SK-N-SH (cell line): ENCODE measurements around the gene HAND2. TPM values are rescaled to one million over a fixed set of nuclear protein-coding genes. Genes with fewer than 3 reads are reported as not detected.
A peak's percentile ranks its signal among the peaks of the same experiment; 100 is the strongest.

ENCODE experiments used
- CTCF ChIA-PET: fragments of 300-600, 350-600 bp; formaldehyde crosslinking; extraction: SDS; loops from one replicate; lab custom pipeline; 2021; lab: Yijun Ruan, JAX
- POLR2A ChIA-PET: fragments of 350-600 bp; sonication (Branson Sonifier 250); formaldehyde crosslinking; extraction: SDS; loops from one replicate; lab custom pipeline; 2020; ENCODE audit warnings: antibody characterized with exemption, inconsistent platforms; lab: Yijun Ruan, JAX
- DNase-seq: peaks from one replicate; pipeline ENCODE4 v3.0.0; 2012
- H2AFZ ChIP-seq: fragments of 200-600 bp; sonication (generic); 2 replicates; pipeline ENCODE4 v1.8.1; 2016; ENCODE audit warnings: antibody characterized with exemption, mild to moderate bottlenecking, low read depth
- H3F3A ChIP-seq: fragments of 200-600 bp; sonication (generic); replicated peaks from 2 replicates; pipeline ENCODE3; 2016; ENCODE audit warnings: antibody characterized with exemption, mild to moderate bottlenecking; ENCODE audit not compliant: insufficient read depth
- H3K27ac ChIP-seq, 2 experiments: fragments of 200-500 bp in 1 of 2; fragments of 200-600 bp in 1 of 2; sonication (Bioruptor generic) in 1 of 2; sonication (generic), shearing (Covaris generic) in 1 of 2; 2 replicates each; pipeline versions ENCODE4 v1.5.1 to v1.6.1; 2014 to 2016; ENCODE audit warnings: low read depth in 2 of 2, inconsistent platforms in 1 of 2, low read length in 1 of 2, mild to moderate bottlenecking in 1 of 2, mixed read lengths in 1 of 2
- H3K27me3 ChIP-seq: fragments of 200-600 bp; sonication (generic), shearing (Covaris generic); 2 replicates; pipeline ENCODE4 v1.6.1; 2016; ENCODE audit warnings: mixed run types; ENCODE audit not compliant: insufficient read depth
- H3K36me3 ChIP-seq, 2 experiments: fragments of 200-500 bp in 1 of 2; fragments of 200-600 bp in 1 of 2; sonication (Bioruptor generic) in 1 of 2; sonication (generic) in 1 of 2; replicated peaks in 1 of 2; 2 replicates each; pipeline versions ENCODE3 to v1.5.1; 2014 to 2016; ENCODE audit warnings: low read length in 1 of 2, mild to moderate bottlenecking in 1 of 2; ENCODE audit not compliant: insufficient read depth in 2 of 2, control insufficient read depth in 1 of 2
- H3K4me1 ChIP-seq, 2 experiments: fragments of 200-500 bp in 1 of 2; fragments of 200-600 bp in 1 of 2; sonication (Bioruptor generic) in 1 of 2; sonication (generic), shearing (Covaris generic) in 1 of 2; 2 replicates each; pipeline versions ENCODE4 v1.5.1 to v1.6.1; 2014 to 2016; ENCODE audit warnings: low read depth in 1 of 2, low read length in 1 of 2, mixed run types in 1 of 2; ENCODE audit not compliant: insufficient read depth in 2 of 2, control insufficient read depth in 1 of 2
- H3K4me2 ChIP-seq: fragments of 200-600 bp; sonication (generic), shearing (Covaris generic); 2 replicates; pipeline ENCODE4 v1.6.1; 2017; ENCODE audit warnings: mixed run types
- H3K4me3 ChIP-seq, 2 experiments: fragments of 200-500 bp in 1 of 2; fragments of 200-600 bp in 1 of 2; sonication (Bioruptor generic) in 1 of 2; sonication (generic), shearing (Covaris generic) in 1 of 2; 2 replicates each; pipeline versions ENCODE4 v1.5.1 to v1.8.1; 2014 to 2016; ENCODE audit warnings: low read depth in 2 of 2, inconsistent platforms in 1 of 2, low read length in 1 of 2, mild to moderate bottlenecking in 1 of 2, mixed read lengths in 1 of 2, moderate library complexity in 1 of 2
- H3K79me2 ChIP-seq: fragments of 200-600 bp; sonication (generic); 2 replicates; pipeline ENCODE4 v1.8.1; 2017; ENCODE audit warnings: mild to moderate bottlenecking; ENCODE audit not compliant: insufficient read depth
- H3K9ac ChIP-seq: fragments of 200-600 bp; sonication (generic); 2 replicates; pipeline ENCODE4 v1.6.1; 2017; ENCODE audit warnings: mixed run types
- H3K9me2 ChIP-seq: fragments of 200-600 bp; sonication (generic); 2 replicates; pipeline ENCODE4 v1.6.1; 2017; ENCODE audit warnings: mixed run types
- H3K9me3 ChIP-seq: fragments of 200-600 bp; sonication (generic); 2 replicates; pipeline ENCODE4 v1.6.1; 2017; ENCODE audit warnings: mixed run types, mild to moderate bottlenecking, moderate library complexity
- H4K20me1 ChIP-seq: fragments of 200-600 bp; sonication (generic); 2 replicates; pipeline ENCODE4 v1.6.1; 2017; ENCODE audit warnings: mild to moderate bottlenecking, mixed run types; ENCODE audit not compliant: insufficient read depth
- CHD2 ChIP-seq: fragments of 150-350 bp; IDR thresholded peaks from 2 replicates; pipeline ENCODE4 v1.6.1; 2018; ENCODE audit warnings: low read length; ENCODE audit not compliant: partially characterized antibody
- EP300 ChIP-seq, 2 experiments: IDR thresholded peaks; 2 replicates each; pipeline versions ENCODE4 v1.4.0 to v1.6.1; 2012; ENCODE audit warnings: borderline replicate concordance in 1 of 2, low read depth in 1 of 2, low read length in 1 of 2
- EZH2phosphoT487 ChIP-seq: fragments of 200-600 bp; sonication (generic); IDR thresholded peaks from 2 replicates; pipeline ENCODE4 v1.6.1; 2017; ENCODE audit warnings: low read depth, mixed run types, mild to moderate bottlenecking, antibody characterized with exemption, moderate library complexity, borderline replicate concordance
- FOSL2 ChIP-seq: IDR thresholded peaks from 2 replicates; pipeline ENCODE4 v1.4.0; 2012; ENCODE audit warnings: low read depth, mild to moderate bottlenecking, moderate library complexity, borderline replicate concordance
- GABPA ChIP-seq: IDR thresholded peaks from 2 replicates; pipeline ENCODE4 v1.4.0; 2012; ENCODE audit warnings: low read depth, mild to moderate bottlenecking
- GATA2 ChIP-seq: sonication (generic); formaldehyde crosslinking; IDR thresholded peaks from 2 replicates; pipeline ENCODE4 v1.5.0; 2020; ENCODE audit warnings: mild to moderate bottlenecking, missing genetic modification reagents
- IRF3 ChIP-seq: fragments of 150-350 bp; IDR thresholded peaks from 2 replicates; pipeline ENCODE4 v1.6.1; 2016; ENCODE audit warnings: mild to moderate bottlenecking, low read depth, low read length
- MXI1 ChIP-seq: IDR thresholded peaks from 2 replicates; pipeline ENCODE4 v1.6.1; 2012; ENCODE audit warnings: mild to moderate bottlenecking, low read depth, low read length, improper control_type of control experiment
- NFIC ChIP-seq: IDR thresholded peaks from 2 replicates; pipeline ENCODE4 v1.4.0; 2012; ENCODE audit warnings: borderline replicate concordance
- NRF1 ChIP-seq: IDR thresholded peaks from 2 replicates; pipeline ENCODE4 v1.6.1; 2012; ENCODE audit warnings: low read depth, mild to moderate bottlenecking, low read length
- POLR2AphosphoS5 ChIP-seq: IDR thresholded peaks from 2 replicates; pipeline ENCODE4 v1.6.1; 2012; ENCODE audit warnings: low read depth, low read length
- RAD21 ChIP-seq: IDR thresholded peaks from 2 replicates; pipeline ENCODE4 v1.6.1; 2012; ENCODE audit warnings: mild to moderate bottlenecking, low read length
- RXRA ChIP-seq: IDR thresholded peaks from 2 replicates; pipeline ENCODE4 v1.4.0; 2012; ENCODE audit warnings: low read depth, mild to moderate bottlenecking, borderline replicate concordance
- SIN3A ChIP-seq: IDR thresholded peaks from 2 replicates; pipeline ENCODE4 v1.6.1; 2012; ENCODE audit warnings: low read depth, mild to moderate bottlenecking, low read length, moderate library complexity, borderline replicate concordance
- SMC3 ChIP-seq: IDR thresholded peaks from 2 replicates; pipeline ENCODE4 v1.6.1; 2012; ENCODE audit warnings: low read depth, low read length, improper control_type of control experiment
- TAF1 ChIP-seq: IDR thresholded peaks from 2 replicates; pipeline ENCODE4 v1.6.1; 2012; ENCODE audit warnings: low read depth, mild to moderate bottlenecking, low read length, moderate library complexity, borderline replicate concordance
- TCF12 ChIP-seq: IDR thresholded peaks from 2 replicates; pipeline ENCODE4 v1.4.0; 2012
- TEAD4 ChIP-seq: IDR thresholded peaks from 2 replicates; pipeline ENCODE4 v1.4.0; 2012; ENCODE audit warnings: mild to moderate bottlenecking, borderline replicate concordance; ENCODE audit not compliant: insufficient read depth
- YY1 ChIP-seq: IDR thresholded peaks from 2 replicates; pipeline ENCODE4 v1.4.0; 2012; ENCODE audit warnings: low read depth, mild to moderate bottlenecking
- WGBS: methylation state at CpG from one replicate; pipeline ENCODE4 v1.1.6; 2017; ENCODE audit warnings: low lambda C conversion rate; 5-methylcytosine and 5-hydroxymethylcytosine counted together
- polyA plus RNA-seq, 3 experiments: library from polyadenylated mRNA; depleted of rRNA; stranded (reverse); fragments of >200 nt; gene quantifications; 2 replicates each; pipeline ENCODE4 v1.2.3, GENCODE V29; 2012
- TF ChIP-seq, protein P1 (sequence below): IDR thresholded peaks from 2 replicates; pipeline ENCODE4 v1.4.0; 2012; ENCODE audit warnings: low read depth, borderline replicate concordance
- TF ChIP-seq, protein P2 (sequence below): fragments of 150-350 bp; IDR thresholded peaks from 2 replicates; pipeline ENCODE4 v1.6.1; 2017; ENCODE audit warnings: antibody characterized with exemption, low read length, low read depth, borderline replicate concordance
- TF ChIP-seq, protein P3 (sequence below): IDR thresholded peaks from 2 replicates; pipeline ENCODE4 v1.4.0; 2012; ENCODE audit warnings: low read depth, borderline replicate concordance
- TF ChIP-seq, protein P4 (sequence below): IDR thresholded peaks from 2 replicates; pipeline ENCODE4 v1.6.1; 2012; ENCODE audit warnings: mild to moderate bottlenecking, low read depth, low read length, moderate library complexity

The HAND2 gene
- polyA plus RNA-seq, 1 of the 3 experiments (the other 2 are of a cell fraction): 106 TPM

GRCh38 chr4:173528378-173529321 lies 1.4 kb downstream of the HAND2 start:
- WGBS: 18% methylated on average over 31 of the region's 75 CpGs
- H3K79me2 ChIP-seq: peaks cover 98% of the 10 kb centered on the region
- CTCF ChIA-PET: interaction anchor here (1.0 to 2.6 kb wide), 5 partner anchors 8 to 462 kb away, joined by 3 to 20 read pairs (median 8); no protein-coding TSS in a partner anchor
- peaks cover 10% of the 10 kb centered on the region; the same call in 1 of the 2 replicates for H4K20me1 ChIP-seq
- H3K9me2 ChIP-seq: no peaks in the 10 kb centered on the region
- no peaks in the 10 kb centered on the region for H3K9me3 ChIP-seq
- DNase-seq: peak; percentile 67
- H3F3A ChIP-seq: peaks cover 23% of the 10 kb centered on the region
- no peaks in the 10 kb centered on the region for H3K27me3 ChIP-seq
- POLR2A ChIA-PET: interaction anchor here (1.5 to 11.7 kb wide), 27 partner anchors 8 to 732 kb away, joined by 5 to 160 read pairs (median 21); no protein-coding TSS in a partner anchor
- peaks cover 0 to 3% of the 10 kb centered on the region in 2 experiments; a peak in 1 of 4 replicates for H3K4me1 ChIP-seq
- peak overlapping the region; percentile 95 for H3K9ac ChIP-seq
- H3K4me2 ChIP-seq: peak overlapping the region; percentile 96
- peaks cover 34 to 50% of the 10 kb centered on the region in 2 experiments for H3K36me3 ChIP-seq
- peak overlapping the region; percentile 99 for H3K27ac ChIP-seq
- no peak overlapping the region for H2AFZ ChIP-seq
- H3K4me3 ChIP-seq: peak overlapping the region; percentile 61 to 92
- TF ChIP-seq NFIC (no peak), EP300 (IDR thresholded peaks at IDR 0.05; ENCODE audit: borderline replicate concordance in 1 of 2, low read depth in 1 of 2, low read length in 1 of 2) (peak in 1 of 2 experiments; percentile 24; a peak in 1 of 4 replicates), EZH2phosphoT487 (no peak), RXRA (no peak), SMC3 (no peak), GATA2 (CRISPR knock-in tag) (no peak), GABPA (no peak), FOSL2 (no peak), SIN3A (no peak), RAD21 (no peak), TEAD4 (no peak), TCF12 (no peak), NRF1 (no peak), YY1 (no peak), CHD2 (peak; percentile 13), POLR2AphosphoS5 (peak; percentile 34), IRF3 (no peak), TAF1 (peak; percentile 64), MXI1 (no peak)
- TF ChIP-seq, protein P1, sequence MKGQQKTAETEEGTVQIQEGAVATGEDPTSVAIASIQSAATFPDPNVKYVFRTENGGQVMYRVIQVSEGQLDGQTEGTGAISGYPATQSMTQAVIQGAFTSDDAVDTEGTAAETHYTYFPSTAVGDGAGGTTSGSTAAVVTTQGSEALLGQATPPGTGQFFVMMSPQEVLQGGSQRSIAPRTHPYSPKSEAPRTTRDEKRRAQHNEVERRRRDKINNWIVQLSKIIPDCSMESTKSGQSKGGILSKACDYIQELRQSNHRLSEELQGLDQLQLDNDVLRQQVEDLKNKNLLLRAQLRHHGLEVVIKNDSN: no peak
- TF ChIP-seq, protein P2, sequence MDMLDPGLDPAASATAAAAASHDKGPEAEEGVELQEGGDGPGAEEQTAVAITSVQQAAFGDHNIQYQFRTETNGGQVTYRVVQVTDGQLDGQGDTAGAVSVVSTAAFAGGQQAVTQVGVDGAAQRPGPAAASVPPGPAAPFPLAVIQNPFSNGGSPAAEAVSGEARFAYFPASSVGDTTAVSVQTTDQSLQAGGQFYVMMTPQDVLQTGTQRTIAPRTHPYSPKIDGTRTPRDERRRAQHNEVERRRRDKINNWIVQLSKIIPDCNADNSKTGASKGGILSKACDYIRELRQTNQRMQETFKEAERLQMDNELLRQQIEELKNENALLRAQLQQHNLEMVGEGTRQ: no peak
- TF ChIP-seq, protein P3, sequence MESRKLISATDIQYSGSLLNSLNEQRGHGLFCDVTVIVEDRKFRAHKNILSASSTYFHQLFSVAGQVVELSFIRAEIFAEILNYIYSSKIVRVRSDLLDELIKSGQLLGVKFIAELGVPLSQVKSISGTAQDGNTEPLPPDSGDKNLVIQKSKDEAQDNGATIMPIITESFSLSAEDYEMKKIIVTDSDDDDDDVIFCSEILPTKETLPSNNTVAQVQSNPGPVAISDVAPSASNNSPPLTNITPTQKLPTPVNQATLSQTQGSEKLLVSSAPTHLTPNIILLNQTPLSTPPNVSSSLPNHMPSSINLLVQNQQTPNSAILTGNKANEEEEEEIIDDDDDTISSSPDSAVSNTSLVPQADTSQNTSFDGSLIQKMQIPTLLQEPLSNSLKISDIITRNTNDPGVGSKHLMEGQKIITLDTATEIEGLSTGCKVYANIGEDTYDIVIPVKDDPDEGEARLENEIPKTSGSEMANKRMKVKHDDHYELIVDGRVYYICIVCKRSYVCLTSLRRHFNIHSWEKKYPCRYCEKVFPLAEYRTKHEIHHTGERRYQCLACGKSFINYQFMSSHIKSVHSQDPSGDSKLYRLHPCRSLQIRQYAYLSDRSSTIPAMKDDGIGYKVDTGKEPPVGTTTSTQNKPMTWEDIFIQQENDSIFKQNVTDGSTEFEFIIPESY: no peak
- TF ChIP-seq, protein P4, sequence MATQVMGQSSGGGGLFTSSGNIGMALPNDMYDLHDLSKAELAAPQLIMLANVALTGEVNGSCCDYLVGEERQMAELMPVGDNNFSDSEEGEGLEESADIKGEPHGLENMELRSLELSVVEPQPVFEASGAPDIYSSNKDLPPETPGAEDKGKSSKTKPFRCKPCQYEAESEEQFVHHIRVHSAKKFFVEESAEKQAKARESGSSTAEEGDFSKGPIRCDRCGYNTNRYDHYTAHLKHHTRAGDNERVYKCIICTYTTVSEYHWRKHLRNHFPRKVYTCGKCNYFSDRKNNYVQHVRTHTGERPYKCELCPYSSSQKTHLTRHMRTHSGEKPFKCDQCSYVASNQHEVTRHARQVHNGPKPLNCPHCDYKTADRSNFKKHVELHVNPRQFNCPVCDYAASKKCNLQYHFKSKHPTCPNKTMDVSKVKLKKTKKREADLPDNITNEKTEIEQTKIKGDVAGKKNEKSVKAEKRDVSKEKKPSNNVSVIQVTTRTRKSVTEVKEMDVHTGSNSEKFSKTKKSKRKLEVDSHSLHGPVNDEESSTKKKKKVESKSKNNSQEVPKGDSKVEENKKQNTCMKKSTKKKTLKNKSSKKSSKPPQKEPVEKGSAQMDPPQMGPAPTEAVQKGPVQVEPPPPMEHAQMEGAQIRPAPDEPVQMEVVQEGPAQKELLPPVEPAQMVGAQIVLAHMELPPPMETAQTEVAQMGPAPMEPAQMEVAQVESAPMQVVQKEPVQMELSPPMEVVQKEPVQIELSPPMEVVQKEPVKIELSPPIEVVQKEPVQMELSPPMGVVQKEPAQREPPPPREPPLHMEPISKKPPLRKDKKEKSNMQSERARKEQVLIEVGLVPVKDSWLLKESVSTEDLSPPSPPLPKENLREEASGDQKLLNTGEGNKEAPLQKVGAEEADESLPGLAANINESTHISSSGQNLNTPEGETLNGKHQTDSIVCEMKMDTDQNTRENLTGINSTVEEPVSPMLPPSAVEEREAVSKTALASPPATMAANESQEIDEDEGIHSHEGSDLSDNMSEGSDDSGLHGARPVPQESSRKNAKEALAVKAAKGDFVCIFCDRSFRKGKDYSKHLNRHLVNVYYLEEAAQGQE: no peak
